PFSK-1 (cell line): ENCODE data around the gene ZRANB1.

ENCODE experiments used
- FOXP2 ChIP-seq: optimal IDR thresholded peaks from 2 replicates; pipeline ENCODE3; 2011; ENCODE audit warnings: borderline replicate concordance, control low read depth, inconsistent platforms; ENCODE audit not compliant: insufficient read depth; ENCODE audit errors: extremely low read length, extremely low read depth
- POLR2AphosphoS5 ChIP-seq: IDR thresholded peaks from 2 replicates; pipeline ENCODE4 v1.6.1; 2012; ENCODE audit warnings: low read depth, mild to moderate bottlenecking, control low read depth, low read length, moderate library complexity
- SIN3A ChIP-seq: IDR thresholded peaks from 2 replicates; pipeline ENCODE4 v1.6.1; 2012; ENCODE audit warnings: mild to moderate bottlenecking, low read length, moderate library complexity, borderline replicate concordance; ENCODE audit not compliant: insufficient read depth
- TAF1 ChIP-seq: IDR thresholded peaks from 2 replicates; pipeline ENCODE4 v1.6.1; 2012; ENCODE audit warnings: low read length, control low read depth, borderline replicate concordance; ENCODE audit not compliant: insufficient read depth
- TF ChIP-seq, protein P1 (sequence below), 2 experiments: IDR thresholded peaks; 2 replicates each; pipeline versions ENCODE4 v1.6.1 to v1.8.0; 2011 to 2012; ENCODE audit warnings: low read depth in 2 of 2, low read length in 2 of 2, control low read depth in 1 of 2, inconsistent platforms in 1 of 2, mild to moderate bottlenecking in 1 of 2, moderate library complexity in 1 of 2; ENCODE audit not compliant: insufficient read depth in 1 of 2

DNA sequence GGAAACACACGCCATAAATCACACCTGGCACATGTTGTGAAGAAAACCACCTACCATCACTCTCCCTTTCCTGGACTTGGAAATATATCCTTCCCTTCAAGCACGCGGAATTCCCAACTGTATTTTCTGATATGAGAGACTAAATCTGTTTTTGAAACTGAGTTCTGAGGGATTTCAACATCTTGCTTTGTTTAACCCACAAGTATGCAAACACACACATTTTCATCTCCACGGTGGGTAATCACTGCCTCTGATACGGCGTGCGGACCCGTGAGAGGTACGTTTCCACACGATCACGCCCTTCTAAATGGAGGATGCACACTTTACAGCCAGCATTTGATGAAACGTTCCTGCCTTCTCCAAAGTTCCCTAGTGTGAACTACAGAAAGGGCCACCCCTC, 83.4 kb downstream of the ZRANB1 start:
- TF ChIP-seq SIN3A (no peak), POLR2AphosphoS5 (no peak), TAF1 (no peak), FOXP2 (no peak)
- TF ChIP-seq, protein P1, sequence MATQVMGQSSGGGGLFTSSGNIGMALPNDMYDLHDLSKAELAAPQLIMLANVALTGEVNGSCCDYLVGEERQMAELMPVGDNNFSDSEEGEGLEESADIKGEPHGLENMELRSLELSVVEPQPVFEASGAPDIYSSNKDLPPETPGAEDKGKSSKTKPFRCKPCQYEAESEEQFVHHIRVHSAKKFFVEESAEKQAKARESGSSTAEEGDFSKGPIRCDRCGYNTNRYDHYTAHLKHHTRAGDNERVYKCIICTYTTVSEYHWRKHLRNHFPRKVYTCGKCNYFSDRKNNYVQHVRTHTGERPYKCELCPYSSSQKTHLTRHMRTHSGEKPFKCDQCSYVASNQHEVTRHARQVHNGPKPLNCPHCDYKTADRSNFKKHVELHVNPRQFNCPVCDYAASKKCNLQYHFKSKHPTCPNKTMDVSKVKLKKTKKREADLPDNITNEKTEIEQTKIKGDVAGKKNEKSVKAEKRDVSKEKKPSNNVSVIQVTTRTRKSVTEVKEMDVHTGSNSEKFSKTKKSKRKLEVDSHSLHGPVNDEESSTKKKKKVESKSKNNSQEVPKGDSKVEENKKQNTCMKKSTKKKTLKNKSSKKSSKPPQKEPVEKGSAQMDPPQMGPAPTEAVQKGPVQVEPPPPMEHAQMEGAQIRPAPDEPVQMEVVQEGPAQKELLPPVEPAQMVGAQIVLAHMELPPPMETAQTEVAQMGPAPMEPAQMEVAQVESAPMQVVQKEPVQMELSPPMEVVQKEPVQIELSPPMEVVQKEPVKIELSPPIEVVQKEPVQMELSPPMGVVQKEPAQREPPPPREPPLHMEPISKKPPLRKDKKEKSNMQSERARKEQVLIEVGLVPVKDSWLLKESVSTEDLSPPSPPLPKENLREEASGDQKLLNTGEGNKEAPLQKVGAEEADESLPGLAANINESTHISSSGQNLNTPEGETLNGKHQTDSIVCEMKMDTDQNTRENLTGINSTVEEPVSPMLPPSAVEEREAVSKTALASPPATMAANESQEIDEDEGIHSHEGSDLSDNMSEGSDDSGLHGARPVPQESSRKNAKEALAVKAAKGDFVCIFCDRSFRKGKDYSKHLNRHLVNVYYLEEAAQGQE (IDR thresholded peaks at IDR 0.05; ENCODE audit: insufficient read depth in 1 of 2, low read depth in 2 of 2, low read length in 2 of 2) = no peak
